Activated CD8-positive, alpha-beta memory T cell treated with anti-CD3 and anti-CD28 coated beads for 36 hours (primary cell): Measurements from ENCODE around the gene PARD6G. TPM values are rescaled to one million over a fixed set of nuclear protein-coding genes. Genes with fewer than 3 reads are reported as not detected.

Source experiments
- CTCF ChIA-PET: fragments of 350-600 bp; sonication (Branson Sonifier 250); formaldehyde crosslinking; loops from one replicate; lab custom pipeline; 2021; ENCODE audit warnings: antibody characterized with exemption; lab: Charles Lee
- POLR2A ChIA-PET: fragments of 350-600 bp; sonication (Branson Sonifier 250); formaldehyde crosslinking; loops from one replicate; lab custom pipeline; 2021; ENCODE audit warnings: antibody characterized with exemption; lab: Charles Lee
- total RNA-seq, 2 experiments: library from RNA; stranded (reverse); gene quantifications; one replicate each; pipeline ENCODE4 v1.2.3, GENCODE V29; 2021

PARD6G gene
- total RNA-seq, 2 experiments from 2014 or later: 0.38 to 0.72 TPM

- ChIA-PET POLR2A (no interaction called here), CTCF (interaction anchor here (0.7 kb wide), 1 partner anchor 8 kb away, joined by 5 read pairs; no protein-coding TSS in a partner anchor)
Measured at GRCh38 chr18:80196528-80197320, 50.6 kb downstream of the PARD6G start.

- ChIA-PET CTCF (no interaction called here), POLR2A (no interaction called here)
Measured at GRCh38 chr18:80194874-80195570, 52.3 kb downstream of the PARD6G start.

GRCh38 chr18:80193701-80194100 lies 53.6 kb downstream of the PARD6G start:
- POLR2A ChIA-PET: no interaction called here
- CTCF ChIA-PET: no interaction called here

DNA sequence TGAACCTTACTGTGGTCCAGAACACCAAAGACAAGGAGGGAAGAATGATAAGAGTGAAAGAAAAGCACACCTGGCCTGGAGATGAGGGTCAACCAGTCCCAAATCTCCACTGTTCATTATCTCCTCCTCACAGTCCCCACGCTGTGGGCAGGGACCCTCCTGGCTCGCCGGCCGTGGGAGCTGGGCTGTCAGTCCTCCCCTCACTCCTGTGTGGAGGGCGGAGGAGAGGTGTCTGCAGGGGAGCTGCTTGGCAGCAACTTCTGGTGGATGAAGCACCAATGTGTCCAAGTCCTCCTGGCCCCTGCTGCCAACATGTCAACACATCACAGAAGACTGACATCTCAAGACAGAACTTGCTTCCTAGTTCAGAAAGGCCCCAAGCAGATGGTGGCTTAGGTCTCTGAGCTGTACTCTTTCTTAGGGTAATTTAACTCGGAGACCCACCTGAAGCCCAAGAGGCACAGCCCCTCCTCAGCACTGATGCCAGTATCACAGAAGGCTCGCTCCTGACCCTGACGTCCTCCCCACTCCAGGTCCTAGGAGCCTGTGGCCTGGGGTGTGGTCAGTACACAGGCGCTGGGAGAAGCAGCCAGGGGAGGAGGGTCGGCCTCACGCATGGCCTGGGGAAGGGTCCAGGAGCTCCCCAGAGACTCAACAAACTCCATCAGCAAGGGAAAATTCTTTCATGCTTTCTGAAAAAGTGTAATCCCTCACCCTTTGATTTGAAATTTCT lies 54.5 kb downstream of the PARD6G start:
- POLR2A ChIA-PET: no interaction called here
- CTCF ChIA-PET: no interaction called here

- ChIA-PET POLR2A (no interaction called here), CTCF (no interaction called here)
Measured at GRCh38 chr18:80191907-80192652, 55.2 kb downstream of the PARD6G start.

DNA sequence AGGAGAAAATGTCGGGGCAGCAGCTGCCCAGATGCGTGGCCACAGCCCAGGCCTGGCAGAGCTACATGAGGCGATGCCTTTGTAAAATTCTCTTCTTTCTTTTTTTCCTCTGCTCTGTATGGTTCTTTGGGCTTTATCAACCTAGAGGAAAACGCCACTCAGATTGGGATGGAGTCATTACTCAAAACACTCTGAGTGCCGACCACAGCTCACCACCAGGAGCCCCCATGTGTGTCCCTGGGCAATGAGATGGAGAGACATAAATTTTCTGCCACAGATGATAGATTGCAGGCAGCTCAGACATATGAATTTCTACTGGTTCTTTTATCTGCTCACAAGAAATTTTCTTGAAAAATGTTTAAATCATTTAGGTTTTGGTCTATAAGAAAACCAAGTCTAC lies 56.0 kb downstream of the PARD6G start:
- CTCF ChIA-PET: no interaction called here
- POLR2A ChIA-PET: no interaction called here

DNA sequence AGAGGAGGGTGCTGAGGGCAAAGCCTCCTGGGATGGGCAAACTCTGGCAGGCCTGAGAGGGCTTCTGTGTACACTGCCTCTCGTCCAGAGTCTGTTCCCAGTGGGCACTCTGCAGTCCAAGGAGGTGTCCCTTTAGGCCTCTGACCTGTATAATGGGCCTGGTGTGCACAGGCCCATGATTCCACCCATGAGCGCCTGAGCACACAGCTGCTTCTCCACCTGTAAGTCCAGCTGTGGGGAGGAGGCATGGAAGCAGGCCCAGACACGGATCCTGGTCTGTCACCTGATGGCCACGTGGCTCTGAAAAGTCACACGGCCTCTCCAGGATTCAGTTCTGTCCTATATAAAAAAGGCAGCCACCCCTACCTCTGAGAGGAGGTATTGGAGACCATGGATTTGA lies 57.0 kb downstream of the PARD6G start:
- ChIA-PET POLR2A (no interaction called here), CTCF (no interaction called here)

DNA sequence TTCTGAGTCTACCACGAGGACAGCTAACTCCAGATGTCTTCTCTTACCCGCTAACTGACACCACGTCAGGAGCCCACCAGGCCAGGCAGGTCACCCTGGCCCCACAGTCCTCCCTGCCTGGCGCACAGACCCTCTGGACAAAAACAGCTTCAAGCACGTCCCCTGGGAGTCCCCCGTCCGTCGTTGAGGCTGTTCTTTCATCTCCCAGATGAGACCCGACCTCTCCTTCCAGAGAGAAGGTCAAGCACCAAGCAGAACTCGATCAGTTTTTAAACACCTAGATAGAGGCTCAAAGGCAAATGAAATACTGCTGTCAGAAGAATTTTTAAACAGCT lies 57.8 kb downstream of the PARD6G start:
- CTCF ChIA-PET: no interaction called here
- POLR2A ChIA-PET: no interaction called here

- ChIA-PET CTCF (interaction anchor here (0.5 kb wide), 1 partner anchor 8 kb away, joined by 5 read pairs; no protein-coding TSS in a partner anchor), POLR2A (no interaction called here)
Measured at GRCh38 chr18:80188643-80189530, 58.4 kb downstream of the PARD6G start.

- CTCF ChIA-PET: no interaction called here
- POLR2A ChIA-PET: no interaction called here
Measured at GRCh38 chr18:80187956-80188642, 59.2 kb downstream of the PARD6G start.

GRCh38 chr18:80185545-80185944 lies 61.8 kb downstream of the PARD6G start:
- POLR2A ChIA-PET: no interaction called here
- CTCF ChIA-PET: no interaction called here

DNA sequence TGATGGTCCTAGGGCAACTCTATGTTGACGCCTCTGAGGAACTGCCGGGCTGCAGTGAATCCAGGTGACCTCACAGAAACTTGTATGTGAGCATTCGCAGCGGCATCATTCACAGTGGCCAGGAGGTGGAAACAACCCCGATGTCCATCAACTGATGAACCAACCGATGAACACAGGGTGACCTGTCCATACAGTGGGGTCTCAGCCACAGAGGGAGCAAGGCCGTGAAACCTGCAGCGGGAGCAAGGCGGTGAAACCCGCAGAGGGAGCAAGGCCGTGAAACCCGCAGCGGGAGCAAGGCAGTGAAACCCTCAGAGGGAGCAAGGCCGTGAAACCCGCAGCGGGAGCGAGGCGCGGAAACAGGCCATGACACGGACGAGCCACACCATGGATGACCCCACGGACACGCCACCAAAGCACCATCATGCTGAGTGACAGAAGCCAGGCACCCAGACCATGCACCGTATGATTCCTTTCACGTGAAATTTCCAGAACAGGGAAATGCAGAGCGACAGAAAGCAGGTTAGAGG lies 63.0 kb downstream of the PARD6G start:
- CTCF ChIA-PET: interaction anchor here (1.4 kb wide), 1 partner anchor 25 kb away, joined by 3 read pairs; no protein-coding TSS in a partner anchor

DNA sequence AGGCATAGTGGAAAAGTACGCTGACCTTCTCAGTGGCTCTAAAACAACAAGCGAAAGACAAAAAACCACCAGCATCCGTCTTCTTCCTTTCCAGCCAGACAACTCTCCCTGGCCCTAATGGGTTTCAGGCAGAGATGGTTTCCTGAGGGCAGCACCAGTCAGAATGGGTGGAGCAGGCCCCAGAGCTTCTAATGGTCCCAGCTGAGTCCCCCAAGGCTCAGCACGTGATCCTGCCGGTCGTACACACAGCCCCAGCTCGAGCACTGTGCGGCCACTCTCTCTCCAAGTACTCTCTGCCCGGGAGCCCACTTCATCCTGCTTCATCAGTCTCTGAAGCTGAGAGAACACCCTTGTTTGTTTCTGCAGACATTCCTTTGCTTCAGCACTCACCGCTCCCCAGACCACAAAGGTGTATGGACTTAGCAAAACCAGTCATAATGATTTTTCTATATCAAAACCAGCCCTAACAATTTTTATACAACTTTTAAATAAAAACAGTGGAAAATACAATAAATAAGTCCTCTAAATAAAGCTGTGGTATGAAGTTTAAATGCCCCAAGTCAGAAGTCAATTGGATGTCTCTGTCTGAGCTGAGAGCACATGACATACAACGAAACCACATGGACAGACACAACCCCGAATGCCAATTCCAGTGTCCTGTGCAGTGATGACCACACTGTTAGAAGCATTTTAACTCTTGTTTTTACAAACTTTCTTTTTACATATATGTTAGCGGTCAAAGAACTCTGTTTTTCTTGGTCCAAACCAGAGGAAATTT lies 63.9 kb downstream of the PARD6G start:
- POLR2A ChIA-PET: no interaction called here
- CTCF ChIA-PET: interaction anchor here (1.0 to 1.4 kb wide), 2 partner anchors 14 to 24 kb away, joined by 3 read pairs; no protein-coding TSS in a partner anchor

More for the DNA sequence above, 63.0 kb downstream of the PARD6G start:
- POLR2A ChIA-PET: no interaction called here

DNA sequence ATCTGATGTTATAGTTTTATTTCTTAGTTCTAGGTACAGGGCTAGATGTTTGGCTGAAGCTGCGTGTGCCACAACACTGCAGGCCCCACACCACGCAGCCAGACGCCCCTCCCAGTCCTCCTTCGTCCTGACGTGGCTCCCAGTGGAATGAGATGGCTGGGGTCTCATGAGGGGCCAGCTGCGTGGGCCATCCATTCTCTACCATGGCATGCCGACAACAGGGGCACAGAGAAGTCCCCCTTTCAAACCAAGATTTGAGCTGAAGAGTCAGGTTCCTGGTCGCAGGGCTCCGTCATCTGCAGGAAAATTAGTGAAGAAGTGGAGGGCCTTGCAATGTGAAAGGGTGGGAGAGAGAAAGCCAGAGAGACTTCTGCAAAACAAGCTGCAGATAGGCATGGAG lies 64.5 kb downstream of the PARD6G start:
- ChIA-PET CTCF (interaction anchor here (1.0 to 2.0 kb wide), 3 partner anchors 12 to 24 kb away, joined by 3 to 6 read pairs (median 3); no protein-coding TSS in a partner anchor), POLR2A (no interaction called here)

DNA sequence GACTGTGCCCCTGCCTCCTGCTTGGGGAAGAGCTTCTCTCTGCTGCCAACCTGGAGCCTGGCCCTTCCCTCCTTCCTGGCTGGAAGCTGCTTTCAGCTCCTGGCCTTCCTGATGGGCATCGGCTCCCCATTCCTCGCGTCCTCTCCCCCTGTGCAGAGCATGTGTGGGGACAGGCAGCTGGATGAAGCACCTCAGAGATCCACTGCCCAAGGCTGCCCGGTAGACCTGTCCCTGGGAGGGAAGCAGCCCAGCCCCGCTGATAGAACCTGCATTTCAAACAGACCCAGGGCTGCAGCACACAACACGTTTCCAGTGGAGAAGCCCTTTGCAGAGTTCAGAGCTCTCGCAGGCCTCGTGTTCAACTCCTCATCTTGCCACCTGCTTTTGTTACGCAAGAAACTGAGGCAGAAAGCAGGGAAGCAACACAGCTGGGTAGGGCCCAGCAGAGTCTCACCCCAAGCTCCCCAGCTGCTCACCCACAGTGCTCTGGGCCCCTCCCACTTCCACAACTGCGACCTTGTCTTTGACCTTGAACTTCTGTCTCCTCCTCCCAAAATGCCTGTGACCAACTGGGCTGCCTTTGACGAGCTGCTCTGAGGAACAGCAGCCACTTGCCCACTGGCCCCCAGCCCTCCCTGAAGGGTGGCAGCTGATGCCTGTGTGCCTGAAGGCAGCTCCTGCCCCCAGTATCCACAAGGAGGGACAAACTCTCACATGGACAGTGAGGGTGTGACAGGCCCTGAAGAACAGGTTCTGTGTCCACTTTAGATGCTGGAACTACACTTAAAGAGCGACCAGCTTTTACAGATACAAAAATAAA lies 65.5 kb downstream of the PARD6G start:
- ChIA-PET CTCF (interaction anchor here (2.0 kb wide), 1 partner anchor 11 kb away, joined by 6 read pairs; no protein-coding TSS in a partner anchor), POLR2A (no interaction called here)
